GM23338 (cell line): ENCODE data around the gene UBR2. TPM values are rescaled to one million over a fixed set of nuclear protein-coding genes. Genes with fewer than 3 reads are reported as not detected.
"Not testable (repeated sequence)": the region's sequence is repeated elsewhere in the genome, so short reads cannot be mapped to it uniquely, and the experiment has no call there.

Source experiments
- ATAC-seq: fragments of 200-7000 bp; cut with Tn5 transposase; 3 replicates; pipeline ENCODE4 v1.9.1; 2020
- DNase-seq: peaks from one replicate; pipeline ENCODE4 v3.0.0-alpha.2; 2015; ENCODE audit warnings: low spot score
- H2AFZ ChIP-seq: fragments of 200-600 bp; sonication (generic); 2 replicates; pipeline ENCODE4 v1.8.0; 2016; ENCODE audit warnings: antibody characterized with exemption, mild to moderate bottlenecking, moderate library complexity
- H3F3A ChIP-seq: fragments of 200-600 bp; sonication (generic); replicated peaks from 2 replicates; pipeline ENCODE4 v1.8.0; 2017; ENCODE audit warnings: antibody characterized with exemption, mixed run types, low read depth
- H3K27ac ChIP-seq: fragments of 200-600 bp; sonication (generic); 2 replicates; pipeline ENCODE4 v1.6.1; 2016; ENCODE audit warnings: low read depth
- H3K27me3 ChIP-seq: fragments of 200-600 bp; sonication (generic); 2 replicates; pipeline ENCODE4 v1.8.0; 2016; ENCODE audit warnings: mild to moderate bottlenecking, mixed run types, moderate library complexity; ENCODE audit not compliant: insufficient read depth
- H3K36me3 ChIP-seq: fragments of 200-600 bp; sonication (generic); 2 replicates; pipeline ENCODE4 v1.8.0; 2016; ENCODE audit warnings: mild to moderate bottlenecking; ENCODE audit not compliant: insufficient read depth
- H3K4me1 ChIP-seq: fragments of 200-600 bp; sonication (generic); 2 replicates; pipeline ENCODE4 v1.8.0; 2016; ENCODE audit warnings: mild to moderate bottlenecking, moderate library complexity; ENCODE audit not compliant: insufficient read depth
- H3K4me2 ChIP-seq: fragments of 200-600 bp; sonication (generic); 2 replicates; pipeline ENCODE4 v1.7.1; 2017; ENCODE audit warnings: mixed run types
- H3K4me3 ChIP-seq: fragments of 200-600 bp; sonication (generic); 2 replicates; pipeline ENCODE4 v1.6.1; 2016; ENCODE audit warnings: mixed run types
- H3K79me2 ChIP-seq: fragments of 200-600 bp; sonication (generic); replicated peaks from 2 replicates; pipeline ENCODE4 v1.8.0; 2017; ENCODE audit warnings: mild to moderate bottlenecking; ENCODE audit not compliant: insufficient read depth
- H3K9me2 ChIP-seq: fragments of 200-600 bp; sonication (generic); 2 replicates; pipeline ENCODE4 v1.8.0; 2017; ENCODE audit not compliant: insufficient read depth
- H4K20me1 ChIP-seq: fragments of 200-600 bp; sonication (generic); replicated peaks from 2 replicates; pipeline ENCODE4 v1.8.0; 2017; ENCODE audit warnings: mild to moderate bottlenecking; ENCODE audit not compliant: insufficient read depth
- H3K27ac Mint-ChIP-seq: 2 replicates; pipeline ENCODE4 v1.8.0; 2020; ENCODE audit warnings: inconsistent platforms, mild to moderate bottlenecking, moderate library complexity, mixed read lengths
- H3K27me3 Mint-ChIP-seq: 3 replicates; pipeline ENCODE4 v1.8.0; 2022; ENCODE audit warnings: low read depth, mild to moderate bottlenecking, moderate library complexity, mixed read lengths, inconsistent platforms; ENCODE audit not compliant: insufficient read depth, poor library complexity
- H3K36me3 Mint-ChIP-seq: 3 replicates; pipeline ENCODE4 v1.8.0; 2021; ENCODE audit warnings: low read depth, mild to moderate bottlenecking, inconsistent platforms, moderate library complexity, mixed read lengths
- H3K4me1 Mint-ChIP-seq: 3 replicates; pipeline ENCODE4 v1.8.0; 2020; ENCODE audit warnings: mild to moderate bottlenecking, inconsistent platforms, mixed read lengths
- H3K4me3 Mint-ChIP-seq: 3 replicates; pipeline ENCODE4 v1.8.0; 2021; ENCODE audit warnings: moderate library complexity, mild to moderate bottlenecking, inconsistent platforms, mixed read lengths
- H3K9me3 Mint-ChIP-seq: 3 replicates; pipeline ENCODE4 v1.8.0; 2020; ENCODE audit warnings: moderate library complexity, mild to moderate bottlenecking, inconsistent platforms, mixed read lengths
- CREB1 ChIP-seq: fragments of 250-450 bp; sonication (Bioruptor Pico); IDR thresholded peaks from 2 replicates; pipeline ENCODE4 v1.5.0; 2020; ENCODE audit warnings: low read depth, mild to moderate bottlenecking, moderate library complexity
- EZH2 ChIP-seq: fragments of 200-600 bp; sonication (generic); IDR thresholded peaks from one replicate; pipeline ENCODE4 v1.8.0; 2017; ENCODE audit warnings: antibody characterized with exemption, mild to moderate bottlenecking, low read depth; ENCODE audit not compliant: unreplicated experiment
- EZH2phosphoT487 ChIP-seq: fragments of 200-600 bp; sonication (generic); IDR thresholded peaks from one replicate; pipeline ENCODE4 v1.8.1; 2018; ENCODE audit warnings: antibody characterized with exemption; ENCODE audit not compliant: unreplicated experiment
- NANOG ChIP-seq: IDR thresholded peaks from 2 replicates; pipeline ENCODE4 v1.6.1; 2016; ENCODE audit warnings: antibody characterized with exemption, borderline replicate concordance
- POLR2AphosphoS5 ChIP-seq: IDR thresholded peaks from 2 replicates; pipeline ENCODE4 v1.6.1; 2016; ENCODE audit warnings: antibody characterized with exemption, low read depth
- STAT1 ChIP-seq: IDR thresholded peaks from one replicate; pipeline ENCODE4 v1.6.1; 2016; ENCODE audit warnings: antibody characterized with exemption; ENCODE audit not compliant: unreplicated experiment
- ZNF114 ChIP-seq: fragments of 250-450 bp; sonication (Bioruptor Pico); IDR thresholded peaks from 2 replicates; pipeline ENCODE4 v1.5.0; 2020; ENCODE audit warnings: mild to moderate bottlenecking, moderate library complexity
- ZNF331 ChIP-seq: fragments of 250-450 bp; sonication (Bioruptor Pico); IDR thresholded peaks from 2 replicates; pipeline ENCODE4 v1.5.0; 2020; ENCODE audit warnings: low read depth, mild to moderate bottlenecking, moderate library complexity
- polyA plus RNA-seq: library from polyadenylated mRNA; unstranded; fragments of >200 nt; fragmentation: Nextera tagmentation; extraction: Ambion mirVana; gene quantifications from 2 replicates; pipeline ENCODE4 v1.2.1, GENCODE V29; 2016
- total RNA-seq: library from RNA; depleted of rRNA; stranded (reverse); fragments of >200 nt; shearing (Covaris generic); gene quantifications from 2 replicates; pipeline ENCODE4 v1.2.3, GENCODE V29; 2014
- TF ChIP-seq, protein P1 (sequence below), 2 experiments: fragments of 200-600 bp in 1 of 2; sonication (generic) in 1 of 2; conservative IDR thresholded peaks; 2 replicates each; pipeline versions ENCODE4 v1.5.1 to v1.6.1; 2016 to 2017; ENCODE audit warnings: antibody characterized with exemption in 2 of 2, low read depth in 2 of 2, mild to moderate bottlenecking in 2 of 2, moderate library complexity in 1 of 2
- TF ChIP-seq, protein P2 (sequence below): IDR thresholded peaks from 2 replicates; pipeline ENCODE4 v1.6.1; 2016; ENCODE audit warnings: antibody characterized with exemption
- TF ChIP-seq, protein P3 (sequence below): IDR thresholded peaks from one replicate; pipeline ENCODE4 v1.6.1; 2018; ENCODE audit warnings: antibody characterized with exemption; ENCODE audit not compliant: unreplicated experiment

The UBR2 gene
- total and polyA plus RNA-seq, 2 experiments from 2014 or later, result 6.7 to 21.2 TPM

DNA sequence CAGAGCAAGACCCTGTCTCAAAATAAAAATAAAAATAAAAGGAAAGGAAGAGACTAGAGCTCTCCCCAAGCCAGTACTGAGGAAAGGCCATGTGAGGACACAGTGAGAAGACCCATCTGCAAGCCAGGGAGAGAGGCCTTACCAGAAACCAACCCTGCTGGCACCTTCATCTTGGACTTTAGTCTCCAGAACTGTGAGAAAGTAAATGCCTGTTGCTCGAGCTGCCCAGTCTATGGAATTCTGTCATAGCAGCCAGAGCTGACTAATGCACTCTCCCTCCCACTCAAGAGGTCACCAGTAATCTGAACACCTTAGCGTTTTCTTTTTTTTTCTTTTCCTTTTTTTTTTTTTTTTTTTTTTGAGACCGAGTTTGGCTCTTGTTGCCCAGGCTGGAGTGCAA is 165.9 kb downstream of the UBR2 start:
- DNase-seq, result no peak
- Histone ChIP-seq H3K4me1 (no peaks in the 10 kb centered on the region), H2AFZ (no peak overlapping the region; the same call in 1 of the 2 replicates), H3K4me3 (no peak overlapping the region), H3K27me3 (no peaks in the 10 kb centered on the region), H3K9me2 (no peaks in the 10 kb centered on the region), H3F3A (no peaks in the 10 kb centered on the region), H3K27ac (no peak overlapping the region), H3K79me2 (no peaks in the 10 kb centered on the region), H3K36me3 (no peaks in the 10 kb centered on the region), H3K4me2 (no peak overlapping the region), H4K20me1 (no peaks in the 10 kb centered on the region)
- Mint-ChIP-seq H3K9me3 (no peaks in the 10 kb centered on the region), H3K36me3 (no peaks in the 10 kb centered on the region), H3K27ac (no peak overlapping the region), H3K4me1 (peaks cover 4% of the 10 kb centered on the region), H3K4me3 (no peak overlapping the region), H3K27me3 (peaks cover 15% of the 10 kb centered on the region)
- no peak for ATAC-seq
- TF ChIP-seq EZH2phosphoT487 (no peak), NANOG (no peak)
- TF ChIP-seq, protein P1, sequence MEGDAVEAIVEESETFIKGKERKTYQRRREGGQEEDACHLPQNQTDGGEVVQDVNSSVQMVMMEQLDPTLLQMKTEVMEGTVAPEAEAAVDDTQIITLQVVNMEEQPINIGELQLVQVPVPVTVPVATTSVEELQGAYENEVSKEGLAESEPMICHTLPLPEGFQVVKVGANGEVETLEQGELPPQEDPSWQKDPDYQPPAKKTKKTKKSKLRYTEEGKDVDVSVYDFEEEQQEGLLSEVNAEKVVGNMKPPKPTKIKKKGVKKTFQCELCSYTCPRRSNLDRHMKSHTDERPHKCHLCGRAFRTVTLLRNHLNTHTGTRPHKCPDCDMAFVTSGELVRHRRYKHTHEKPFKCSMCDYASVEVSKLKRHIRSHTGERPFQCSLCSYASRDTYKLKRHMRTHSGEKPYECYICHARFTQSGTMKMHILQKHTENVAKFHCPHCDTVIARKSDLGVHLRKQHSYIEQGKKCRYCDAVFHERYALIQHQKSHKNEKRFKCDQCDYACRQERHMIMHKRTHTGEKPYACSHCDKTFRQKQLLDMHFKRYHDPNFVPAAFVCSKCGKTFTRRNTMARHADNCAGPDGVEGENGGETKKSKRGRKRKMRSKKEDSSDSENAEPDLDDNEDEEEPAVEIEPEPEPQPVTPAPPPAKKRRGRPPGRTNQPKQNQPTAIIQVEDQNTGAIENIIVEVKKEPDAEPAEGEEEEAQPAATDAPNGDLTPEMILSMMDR (conservative IDR thresholded peaks at IDR 0.05; ENCODE audit: low read depth in 2 of 2), result no peak

DNA sequence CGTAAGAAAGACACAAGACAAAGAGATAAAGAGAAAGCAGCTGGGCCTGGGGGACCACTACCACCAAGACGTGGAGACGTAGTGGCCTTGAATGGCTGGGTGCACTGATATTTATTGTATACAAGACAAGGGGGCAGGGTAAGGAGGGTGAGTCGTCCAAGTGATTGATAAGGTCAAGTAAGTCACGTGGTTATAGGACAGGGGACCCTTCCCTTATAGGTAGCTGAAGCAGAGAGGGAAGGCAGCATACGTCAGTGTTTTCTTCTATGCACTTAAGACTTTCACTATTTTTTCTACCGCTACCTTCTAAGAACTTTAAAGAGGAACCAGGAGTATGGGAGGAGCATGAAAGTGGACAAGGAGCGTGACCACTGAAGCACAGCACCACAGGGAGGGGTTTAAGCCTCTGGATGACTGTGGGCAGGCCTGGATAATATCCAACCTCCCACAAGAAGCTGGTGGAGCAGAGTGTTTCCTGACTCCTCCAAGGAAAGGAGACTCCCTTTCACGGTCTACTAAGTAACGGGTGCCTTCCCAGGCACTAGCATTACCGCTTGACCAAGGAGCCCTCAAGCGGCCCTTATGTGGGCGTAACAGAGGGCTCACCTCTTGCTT is 170.1 kb downstream of the UBR2 start:
- H3K27ac ChIP-seq, H3K4me3 Mint-ChIP-seq, H3K9me2 ChIP-seq, H3K79me2 ChIP-seq, H3K36me3 Mint-ChIP-seq, H3K4me3 ChIP-seq, ATAC-seq, H3K4me1 Mint-ChIP-seq, H3K4me1 ChIP-seq, H3K36me3 ChIP-seq, DNase-seq, H3K4me2 ChIP-seq, H3K9me3 Mint-ChIP-seq, H2AFZ ChIP-seq, H3K27ac Mint-ChIP-seq, H3K27me3 ChIP-seq, H4K20me1 ChIP-seq, H3F3A ChIP-seq, H3K27me3 Mint-ChIP-seq: not testable (repeated sequence)

DNA sequence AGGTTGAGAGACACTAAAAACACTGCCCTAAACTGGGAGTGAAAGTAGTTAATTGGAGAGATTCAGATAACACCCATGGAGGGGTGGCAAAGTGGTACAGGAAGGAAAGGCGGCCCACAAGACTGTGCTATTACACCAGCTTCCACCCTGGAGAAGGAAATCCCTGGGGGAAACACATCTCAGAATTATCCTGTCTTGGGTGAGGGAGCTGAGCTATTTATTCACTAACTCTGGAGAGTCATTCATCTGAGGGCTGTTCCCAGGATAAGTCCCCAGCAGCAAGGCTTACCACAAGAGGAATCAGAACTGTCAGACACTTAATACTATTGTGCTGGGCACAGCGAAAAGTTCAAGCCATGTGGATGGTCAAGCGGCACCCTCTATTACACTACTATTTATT is 172.1 kb downstream of the UBR2 start:
- no peaks in the 10 kb centered on the region for H3K9me2 ChIP-seq
- Mint-ChIP-seq H3K27ac (no peak overlapping the region), H3K9me3 (no peaks in the 10 kb centered on the region), H3K4me1 (no peaks in the 10 kb centered on the region), H3K4me3 (no peak overlapping the region), H3K27me3 (peaks cover 5% of the 10 kb centered on the region), H3K36me3 (no peaks in the 10 kb centered on the region)
- H3K27me3 ChIP-seq, result no peaks in the 10 kb centered on the region
- no peaks in the 10 kb centered on the region for H3K4me1 ChIP-seq
- H3K36me3 ChIP-seq, result no peaks in the 10 kb centered on the region
- no peaks in the 10 kb centered on the region for H3F3A ChIP-seq
- no peaks in the 10 kb centered on the region for H4K20me1 ChIP-seq
- H3K4me3 ChIP-seq, result no peak overlapping the region
- ATAC-seq (no peak), DNase-seq (no peak)
- H3K79me2 ChIP-seq, result no peaks in the 10 kb centered on the region
- H3K4me2 ChIP-seq, result no peak overlapping the region
- H2AFZ ChIP-seq, result no peak overlapping the region
- H3K27ac ChIP-seq, result no peak overlapping the region
- no peak for TF ChIP-seq ZNF114
- TF ChIP-seq, protein P2, sequence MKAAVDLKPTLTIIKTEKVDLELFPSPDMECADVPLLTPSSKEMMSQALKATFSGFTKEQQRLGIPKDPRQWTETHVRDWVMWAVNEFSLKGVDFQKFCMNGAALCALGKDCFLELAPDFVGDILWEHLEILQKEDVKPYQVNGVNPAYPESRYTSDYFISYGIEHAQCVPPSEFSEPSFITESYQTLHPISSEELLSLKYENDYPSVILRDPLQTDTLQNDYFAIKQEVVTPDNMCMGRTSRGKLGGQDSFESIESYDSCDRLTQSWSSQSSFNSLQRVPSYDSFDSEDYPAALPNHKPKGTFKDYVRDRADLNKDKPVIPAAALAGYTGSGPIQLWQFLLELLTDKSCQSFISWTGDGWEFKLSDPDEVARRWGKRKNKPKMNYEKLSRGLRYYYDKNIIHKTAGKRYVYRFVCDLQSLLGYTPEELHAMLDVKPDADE, result no peak
- TF ChIP-seq, protein P1 (conservative IDR thresholded peaks at IDR 0.05; ENCODE audit: low read depth in 2 of 2), result no peak
- no peak for TF ChIP-seq NANOG
- TF ChIP-seq STAT1, result no peak
- TF ChIP-seq ZNF331 (CRISPR knock-in tag), result no peak
- no peak for TF ChIP-seq EZH2phosphoT487
- TF ChIP-seq, protein P3, sequence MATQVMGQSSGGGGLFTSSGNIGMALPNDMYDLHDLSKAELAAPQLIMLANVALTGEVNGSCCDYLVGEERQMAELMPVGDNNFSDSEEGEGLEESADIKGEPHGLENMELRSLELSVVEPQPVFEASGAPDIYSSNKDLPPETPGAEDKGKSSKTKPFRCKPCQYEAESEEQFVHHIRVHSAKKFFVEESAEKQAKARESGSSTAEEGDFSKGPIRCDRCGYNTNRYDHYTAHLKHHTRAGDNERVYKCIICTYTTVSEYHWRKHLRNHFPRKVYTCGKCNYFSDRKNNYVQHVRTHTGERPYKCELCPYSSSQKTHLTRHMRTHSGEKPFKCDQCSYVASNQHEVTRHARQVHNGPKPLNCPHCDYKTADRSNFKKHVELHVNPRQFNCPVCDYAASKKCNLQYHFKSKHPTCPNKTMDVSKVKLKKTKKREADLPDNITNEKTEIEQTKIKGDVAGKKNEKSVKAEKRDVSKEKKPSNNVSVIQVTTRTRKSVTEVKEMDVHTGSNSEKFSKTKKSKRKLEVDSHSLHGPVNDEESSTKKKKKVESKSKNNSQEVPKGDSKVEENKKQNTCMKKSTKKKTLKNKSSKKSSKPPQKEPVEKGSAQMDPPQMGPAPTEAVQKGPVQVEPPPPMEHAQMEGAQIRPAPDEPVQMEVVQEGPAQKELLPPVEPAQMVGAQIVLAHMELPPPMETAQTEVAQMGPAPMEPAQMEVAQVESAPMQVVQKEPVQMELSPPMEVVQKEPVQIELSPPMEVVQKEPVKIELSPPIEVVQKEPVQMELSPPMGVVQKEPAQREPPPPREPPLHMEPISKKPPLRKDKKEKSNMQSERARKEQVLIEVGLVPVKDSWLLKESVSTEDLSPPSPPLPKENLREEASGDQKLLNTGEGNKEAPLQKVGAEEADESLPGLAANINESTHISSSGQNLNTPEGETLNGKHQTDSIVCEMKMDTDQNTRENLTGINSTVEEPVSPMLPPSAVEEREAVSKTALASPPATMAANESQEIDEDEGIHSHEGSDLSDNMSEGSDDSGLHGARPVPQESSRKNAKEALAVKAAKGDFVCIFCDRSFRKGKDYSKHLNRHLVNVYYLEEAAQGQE, result no peak
- TF ChIP-seq EZH2, result no peak
- no peak for TF ChIP-seq CREB1 (CRISPR knock-in tag)
- TF ChIP-seq POLR2AphosphoS5, result no peak
